B cell (primary cell): Measurements from ENCODE around the gene WNK2.

Experiments
- EZH2 ChIP-seq: IDR thresholded peaks from 2 replicates; pipeline ENCODE4 v1.6.1; 2012; ENCODE audit warnings: borderline replicate concordance, low read depth, mild to moderate bottlenecking, moderate library complexity, low read length; ENCODE audit not compliant: insufficient read depth, poor library complexity, severe bottlenecking
- TF ChIP-seq, protein P1 (sequence below): fragments of 200-600 bp; IDR thresholded peaks from one replicate; pipeline ENCODE4 v1.8.0; 2022; ENCODE audit warnings: antibody characterized with exemption, mild to moderate bottlenecking

DNA sequence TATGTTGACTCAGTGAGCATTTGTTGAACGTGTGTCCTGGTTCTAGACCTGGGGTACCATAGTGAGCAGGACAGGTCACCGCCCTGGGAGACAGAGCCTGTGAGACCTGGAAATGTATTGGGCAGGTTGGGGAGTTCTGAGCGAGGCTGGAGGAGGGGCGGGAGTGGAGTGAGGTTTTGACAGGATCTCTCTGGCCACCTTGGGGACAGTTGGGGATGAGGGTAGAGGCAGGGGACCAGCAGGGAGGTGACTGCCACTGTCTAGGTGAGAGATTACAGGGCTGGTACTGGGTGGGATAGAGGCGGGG is 7.4 kb downstream of the WNK2 start:
- TF ChIP-seq, protein P1, sequence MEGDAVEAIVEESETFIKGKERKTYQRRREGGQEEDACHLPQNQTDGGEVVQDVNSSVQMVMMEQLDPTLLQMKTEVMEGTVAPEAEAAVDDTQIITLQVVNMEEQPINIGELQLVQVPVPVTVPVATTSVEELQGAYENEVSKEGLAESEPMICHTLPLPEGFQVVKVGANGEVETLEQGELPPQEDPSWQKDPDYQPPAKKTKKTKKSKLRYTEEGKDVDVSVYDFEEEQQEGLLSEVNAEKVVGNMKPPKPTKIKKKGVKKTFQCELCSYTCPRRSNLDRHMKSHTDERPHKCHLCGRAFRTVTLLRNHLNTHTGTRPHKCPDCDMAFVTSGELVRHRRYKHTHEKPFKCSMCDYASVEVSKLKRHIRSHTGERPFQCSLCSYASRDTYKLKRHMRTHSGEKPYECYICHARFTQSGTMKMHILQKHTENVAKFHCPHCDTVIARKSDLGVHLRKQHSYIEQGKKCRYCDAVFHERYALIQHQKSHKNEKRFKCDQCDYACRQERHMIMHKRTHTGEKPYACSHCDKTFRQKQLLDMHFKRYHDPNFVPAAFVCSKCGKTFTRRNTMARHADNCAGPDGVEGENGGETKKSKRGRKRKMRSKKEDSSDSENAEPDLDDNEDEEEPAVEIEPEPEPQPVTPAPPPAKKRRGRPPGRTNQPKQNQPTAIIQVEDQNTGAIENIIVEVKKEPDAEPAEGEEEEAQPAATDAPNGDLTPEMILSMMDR = no peak
- TF ChIP-seq EZH2 = no peak
